Measurements from ENCODE around the gene MEFV.

The MEFV gene

GRCh38 chr16:3256146-3256865 is at the start of gene MEFV:
Gene MEFV, minus strand, starts transcription at chr16:3256633. Its CDS starts 46 bp downstream, at chr16:3256587.
- H3K4me3 ChIP-seq (ENCODE audit: low read depth, low read length) = no peak within 1 kb of the TSS
- no peak for DNase-seq (ENCODE audit: low read depth)
- TF ChIP-seq CTCF (IDR thresholded peaks at IDR 0.05; ENCODE audit: low read depth, low read length, missing control alignments) = no peak

- TF ChIP-seq CTCF (IDR thresholded peaks at IDR 0.05; ENCODE audit: low read depth, low read length, missing control alignments) = no peak
- no peak for DNase-seq (ENCODE audit: low read depth)
- peak overlapping the region; percentile 85 for H3K4me3 ChIP-seq (ENCODE audit: low read depth, low read length)
Measured at GRCh38 chr16:3306078-3306477, 49.6 kb upstream of the MEFV start.

GRCh38 chr16:3305109-3306068 is 49.0 kb upstream of the MEFV start, which contains the start of the genes TIGD7 and ZNF75A:
Gene TIGD7, minus strand, starts transcription at chr16:3305430. Its CDS starts 4,816 bp downstream, at chr16:3300614.
Gene ZNF75A, plus strand, starts transcription at chr16:3305497. Its CDS starts 2,932 bp downstream, at chr16:3308429.
- peak; percentile 75 for DNase-seq (ENCODE audit: low read depth)

GRCh38 chr16:3304370-3304769 is 47.9 kb upstream of the MEFV start:
- H3K4me3 ChIP-seq (ENCODE audit: low read depth, low read length) = peak overlapping the region; percentile 85; the same call in 1 of the 2 replicates
- DNase-seq (ENCODE audit: low read depth) = no peak
- TF ChIP-seq CTCF (IDR thresholded peaks at IDR 0.05; ENCODE audit: low read depth, low read length, missing control alignments) = no peak

More at GRCh38 chr16:3305109-3306068, 49.0 kb upstream of the MEFV start, which contains the start of the genes TIGD7 and ZNF75A:
- no peak for TF ChIP-seq CTCF (IDR thresholded peaks at IDR 0.05; ENCODE audit: low read depth, low read length, missing control alignments)
- H3K4me3 ChIP-seq (ENCODE audit: low read depth, low read length) = peak within 1 kb of the TSS; percentile 85

- no peak for DNase-seq (ENCODE audit: low read depth)
- no peak for TF ChIP-seq CTCF (IDR thresholded peaks at IDR 0.05; ENCODE audit: low read depth, low read length, missing control alignments)
- no peak overlapping the region for H3K4me3 ChIP-seq (ENCODE audit: low read depth, low read length)
Measured at GRCh38 chr16:3295783-3296182, 39.4 kb upstream of the MEFV start.

GRCh38 chr16:3295209-3295608 is 38.8 kb upstream of the MEFV start:
- TF ChIP-seq CTCF (IDR thresholded peaks at IDR 0.05; ENCODE audit: low read depth, low read length, missing control alignments) = no peak
- DNase-seq (ENCODE audit: low read depth) = no peak
- no peak overlapping the region for H3K4me3 ChIP-seq (ENCODE audit: low read depth, low read length)
